K562 (cell line): ENCODE measurements around the gene UGT2A3. TPM values are rescaled to one million over a fixed set of nuclear protein-coding genes. Genes with fewer than 3 reads are reported as not detected.

ENCODE experiments used
- ATAC-seq: fragments of 200-7000 bp; cut with Tn5 transposase; 3 replicates; pipeline ENCODE4 v1.9.1; 2020; ENCODE audit warnings: moderate library complexity
- BruUV-seq: library from RNA; stranded (reverse); fragments of 400-500 nt; replicated peaks from 2 replicates; lab custom pipeline; 2021; lab: Mats Ljungman, UMichigan
- CTCF ChIA-PET: fragments of 300-600 bp; formaldehyde crosslinking; extraction: SDS; loops from one replicate; lab custom pipeline; 2021; ENCODE audit warnings: low intra/inter-chr PET ratio; lab: Yijun Ruan, JAX
- POLR2A ChIA-PET: fragments of 300-600, 350-650 bp; sonication (Branson Sonifier 250); formaldehyde crosslinking; extraction: SDS; loops from one replicate; lab custom pipeline; 2021; ENCODE audit warnings: antibody characterized with exemption, inconsistent platforms; lab: Yijun Ruan, JAX
- DNase-seq, 4 experiments: peaks; one replicate each; pipeline versions ENCODE4 v3.0.0 to v3.0.0-alpha.2; 2011 to 2018; ENCODE audit warnings: low spot score in 3 of 4, mixed read lengths in 3 of 4; ENCODE audit errors: extremely low read depth in 1 of 4
- FAIRE-seq: peaks from 2 replicates; lab custom pipeline; 2011; peaks lifted over from hg19 to GRCh38; lab: Jason Lieb, UNC
- H2AFZ ChIP-seq: 2 replicates; pipeline ENCODE4 v1.6.0; 2011; ENCODE audit warnings: low read depth, low read length, control low read depth, inconsistent platforms
- H3K27ac ChIP-seq: fragments of 200-600 bp; 3 replicates; pipeline ENCODE4 v1.8.0; 2011; ENCODE audit warnings: low read depth, mild to moderate bottlenecking, control low read depth, inconsistent platforms, low read length, moderate library complexity, mixed read lengths; ENCODE audit errors: extremely low read depth
- H3K27me3 ChIP-seq, 2 experiments: fragments of 300-600 bp in 1 of 2; 2 replicates in 1 of 2; 3 replicates in 1 of 2; pipeline versions ENCODE4 v1.6.0 to v1.8.0; 2011; ENCODE audit warnings: inconsistent platforms in 2 of 2, low read length in 2 of 2, mild to moderate bottlenecking in 1 of 2, mixed read lengths in 1 of 2, moderate library complexity in 1 of 2; ENCODE audit not compliant: control insufficient read depth in 2 of 2, insufficient read depth in 2 of 2
- H3K36me3 ChIP-seq: fragments of 300-600 bp; 3 replicates; pipeline ENCODE4 v1.8.0; 2011; ENCODE audit warnings: mild to moderate bottlenecking, low read length, inconsistent platforms; ENCODE audit not compliant: control insufficient read depth, insufficient read depth
- H3K4me1 ChIP-seq, 2 experiments: fragments of 200-600 bp in 1 of 2; replicated peaks in 1 of 2; 2 replicates in 1 of 2; 3 replicates in 1 of 2; pipeline versions ENCODE4 v1.5.1 to v1.8.0; 2011; ENCODE audit warnings: inconsistent platforms in 2 of 2, low read length in 2 of 2, mild to moderate bottlenecking in 1 of 2, mixed read lengths in 1 of 2, moderate library complexity in 1 of 2; ENCODE audit not compliant: control insufficient read depth in 2 of 2, insufficient read depth in 2 of 2
- H3K4me2 ChIP-seq: 2 replicates; pipeline ENCODE4 v1.6.1; 2011; ENCODE audit warnings: low read length, control low read depth, inconsistent platforms, mixed read lengths; ENCODE audit not compliant: insufficient read depth
- H3K4me3 ChIP-seq: fragments of 200-600 bp; sonication (generic), shearing (Covaris generic); 2 replicates; pipeline ENCODE4 v1.5.1; 2016; ENCODE audit warnings: control low read depth, inconsistent platforms
- H3K79me2 ChIP-seq: fragments of 200-600 bp; 3 replicates; pipeline ENCODE4 v1.8.0; 2011; ENCODE audit warnings: low read length, inconsistent platforms; ENCODE audit not compliant: control insufficient read depth, insufficient read depth
- H3K9ac ChIP-seq, 2 experiments: 2 replicates each; pipeline versions ENCODE4 v1.6.0 to v1.6.1; 2011; ENCODE audit warnings: low read depth in 2 of 2, low read length in 2 of 2, control low read depth in 1 of 2, inconsistent platforms in 1 of 2, mild to moderate bottlenecking in 1 of 2, mixed read lengths in 1 of 2; ENCODE audit not compliant: insufficient read depth in 1 of 2
- H3K9me1 ChIP-seq: one replicate; pipeline ENCODE4 v1.6.0; 2011; ENCODE audit warnings: inconsistent platforms, mild to moderate bottlenecking, low read length, moderate library complexity; ENCODE audit not compliant: control insufficient read depth, insufficient read depth
- H3K9me3 ChIP-seq: replicated peaks from 2 replicates; pipeline ENCODE4 v1.5.1; 2011; ENCODE audit warnings: low read depth, low read length, inconsistent platforms; ENCODE audit not compliant: control insufficient read depth, insufficient read depth
- H4K20me1 ChIP-seq: replicated peaks from 2 replicates; pipeline ENCODE4 v1.6.1; 2011; ENCODE audit warnings: low read length, inconsistent platforms, mixed read lengths; ENCODE audit not compliant: control insufficient read depth, insufficient read depth
- BDP1 ChIP-seq: IDR thresholded peaks from 3 replicates; pipeline ENCODE4 v1.6.1; 2011; ENCODE audit not compliant: insufficient read length, insufficient read depth
- CBX3 ChIP-seq, 2 experiments: IDR thresholded peaks; 1 replicate in 1 of 2; 2 replicates in 1 of 2; pipeline ENCODE4 v1.6.1; 2012; ENCODE audit warnings: inconsistent platforms in 2 of 2, low read length in 2 of 2, borderline replicate concordance in 1 of 2, control low read depth in 1 of 2
- HDAC1 ChIP-seq, 2 experiments: fragments of 450-650 bp; IDR thresholded peaks; 2 replicates each; pipeline ENCODE4 v1.6.1; 2016 to 2017; ENCODE audit warnings: inconsistent platforms in 1 of 2, mild to moderate bottlenecking in 1 of 2, moderate library complexity in 1 of 2
- KDM2B ChIP-seq: fragments of 250-450 bp; sonication (Bioruptor Pico); IDR thresholded peaks from 2 replicates; pipeline ENCODE4 v1.8.0; 2021; ENCODE audit warnings: mild to moderate bottlenecking, moderate library complexity
- KHSRP ChIP-seq: fragments of 450-650 bp; IDR thresholded peaks from 2 replicates; pipeline ENCODE4 v1.6.1; 2017
- MYNN ChIP-seq, 2 experiments: sonication (generic); formaldehyde crosslinking in 1 of 2; IDR thresholded peaks; 2 replicates each; pipeline versions ENCODE4 v1.5.0 to v1.6.1; 2016 to 2020; ENCODE audit warnings: antibody characterized with exemption in 1 of 2, missing genetic modification reagents in 1 of 2
- NFYB ChIP-seq: IDR thresholded peaks from 2 replicates; pipeline ENCODE4 v1.6.1; 2011; ENCODE audit warnings: mild to moderate bottlenecking, moderate library complexity; ENCODE audit not compliant: insufficient read length; ENCODE audit errors: extremely low read depth
- NR0B1 ChIP-seq: fragments of 450-650 bp; IDR thresholded peaks from one replicate; pipeline ENCODE4 v1.6.1; 2018; ENCODE audit warnings: mild to moderate bottlenecking, moderate library complexity; ENCODE audit not compliant: partially characterized antibody
- RB1 ChIP-seq: fragments of 450-650 bp; IDR thresholded peaks from 2 replicates; pipeline ENCODE4 v1.6.1; 2017; ENCODE audit warnings: low read depth, mild to moderate bottlenecking
- RBM25 ChIP-seq: fragments of 200-400 bp; formaldehyde crosslinking; IDR thresholded peaks from 2 replicates; pipeline ENCODE4 v1.6.1; 2018; ENCODE audit warnings: low read length, low read depth, moderate library complexity; ENCODE audit not compliant: severe bottlenecking
- RBM39 ChIP-seq: fragments of 200-400 bp; formaldehyde crosslinking; optimal IDR thresholded peaks from 2 replicates; pipeline ENCODE3; 2018; ENCODE audit warnings: low read depth, low read length
- RHOXF2B ChIP-seq: fragments of 250-450 bp; sonication (Bioruptor Pico); conservative IDR thresholded peaks from 2 replicates; pipeline ENCODE4 v1.5.1; 2021
- SMAD1 ChIP-seq: fragments of 150-350 bp; IDR thresholded peaks from 2 replicates; pipeline ENCODE4 v1.6.1; 2014; ENCODE audit warnings: low read length, low read depth; ENCODE audit not compliant: partially characterized antibody
- SRSF3 ChIP-seq: fragments of 200-400 bp; formaldehyde crosslinking; IDR thresholded peaks from 2 replicates; pipeline ENCODE4 v1.6.1; 2016; ENCODE audit warnings: mild to moderate bottlenecking, low read length, moderate library complexity; ENCODE audit not compliant: insufficient read depth
- WHSC1 ChIP-seq: IDR thresholded peaks from one replicate; pipeline ENCODE4 v1.6.1; 2012; ENCODE audit warnings: low read length, control low read depth, inconsistent platforms
- ZNF79 ChIP-seq: fragments of 250-450 bp; sonication (Bioruptor Pico); IDR thresholded peaks from 2 replicates; pipeline ENCODE4 v1.4.0; 2020; ENCODE audit warnings: low read depth, mild to moderate bottlenecking, moderate library complexity
- WGBS: fragments of 100-300 bp; shearing (Covaris generic); methylation state at CpG from one replicate; pipeline ENCODE4 v1.1.6; 2016; ENCODE audit warnings: low coverage, mixed read lengths; ENCODE audit not compliant: insufficient coverage; ENCODE audit errors: missing lambda C conversion rate; 5-methylcytosine and 5-hydroxymethylcytosine counted together
- in situ Hi-C: fragments of 300-500 bp; cut with MboI; formaldehyde crosslinking; loops from 4 replicates; pipeline ENCODE4 v1.15.0; 2018; ENCODE audit warnings: inconsistent platforms, mixed read lengths
- intact Hi-C: fragments of 100-400 bp; cut with micrococcal nuclease; formaldehyde crosslinking; loops from 2 replicates; pipeline ENCODE4 v1.14.2; 2022
- polyA plus RNA-seq, 8 experiments: library from polyadenylated mRNA; depleted of rRNA in 4 of 8; stranded (reverse) in 5 of 8; unstranded in 3 of 8; fragments of >200 nt; fragmentation: Nextera tagmentation in 2 of 8; fragmentation: Illumina TruSeq in 1 of 8; extraction: Ambion mirVana in 2 of 8; extraction: Trizol in 1 of 8; gene quantifications; 2 replicates each; pipeline versions ENCODE4 v1.2.1 to v1.2.3, GENCODE V29; 2011 to 2014; ENCODE audit warnings: inconsistent platforms in 1 of 8, missing spikeins in 1 of 8
- total RNA-seq, 7 experiments: library from RNA; depleted of rRNA in 6 of 7; stranded (reverse); fragments of >200 nt in 6 of 7; fragmentation: Illumina TruSeq in 2 of 7; extraction: Trizol in 2 of 7; gene quantifications; 2 replicates each; pipeline versions ENCODE4 v1.2.1 to v1.2.3, GENCODE V29; 2011 to 2021; ENCODE audit warnings: low replicate concordance in 1 of 7
- TF ChIP-seq, protein P1 (sequence below), 2 experiments: fragments of 450-650 bp in 1 of 2; IDR thresholded peaks; 2 replicates each; pipeline ENCODE4 v1.6.1; 2011 to 2017; ENCODE audit warnings: low read depth in 2 of 2, antibody characterized with exemption in 1 of 2, borderline replicate concordance in 1 of 2, low read length in 1 of 2, mild to moderate bottlenecking in 1 of 2, mixed read lengths in 1 of 2; ENCODE audit not compliant: control insufficient read depth in 1 of 2

Gene UGT2A3
- total and polyA plus RNA-seq, 9 of the 15 experiments (the other 6 are each of a cell fraction or from before 2014, with no cell fraction given): not detected

DNA sequence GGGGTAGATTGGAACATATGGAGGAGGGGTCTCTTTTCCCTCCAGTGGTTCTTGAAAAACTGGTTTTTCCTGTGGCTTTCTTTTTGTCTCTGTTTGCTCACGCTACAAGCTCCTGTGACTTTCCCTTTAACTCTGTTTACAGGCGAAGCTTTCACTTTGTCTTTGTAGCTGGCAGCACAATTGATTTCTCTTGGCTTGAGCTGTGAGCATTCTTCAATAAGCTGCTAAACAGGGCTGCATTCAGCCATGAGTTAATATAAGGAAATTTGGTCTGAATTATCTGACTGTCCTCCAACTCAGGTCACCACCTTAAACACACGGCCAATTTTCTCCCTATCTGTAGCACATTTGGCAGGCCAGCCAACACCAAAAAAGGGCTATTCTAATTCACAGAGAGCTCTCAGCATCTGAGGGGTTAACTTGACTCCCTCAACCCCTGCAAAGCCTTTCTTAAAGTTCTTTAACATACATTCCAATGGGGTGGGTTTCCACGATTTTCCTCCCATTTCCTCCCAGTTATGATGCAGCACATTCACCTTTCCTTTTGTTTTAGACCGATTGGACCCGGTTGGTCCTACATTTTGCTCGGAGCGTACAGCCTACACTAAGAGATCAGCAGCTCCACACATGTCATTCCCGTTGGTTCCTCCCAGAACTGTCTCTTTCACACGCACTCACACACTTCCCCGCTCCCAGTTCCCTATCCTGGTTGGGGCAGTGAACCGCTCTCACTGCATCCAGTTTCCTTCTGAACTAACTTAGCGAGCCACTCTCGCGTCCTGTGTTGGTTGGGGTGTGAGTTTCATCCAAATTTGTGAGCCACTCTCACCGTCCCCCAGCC lies 45.4 kb downstream of the UGT2A3 start (continued):
- TF ChIP-seq RB1: no peak

DNA sequence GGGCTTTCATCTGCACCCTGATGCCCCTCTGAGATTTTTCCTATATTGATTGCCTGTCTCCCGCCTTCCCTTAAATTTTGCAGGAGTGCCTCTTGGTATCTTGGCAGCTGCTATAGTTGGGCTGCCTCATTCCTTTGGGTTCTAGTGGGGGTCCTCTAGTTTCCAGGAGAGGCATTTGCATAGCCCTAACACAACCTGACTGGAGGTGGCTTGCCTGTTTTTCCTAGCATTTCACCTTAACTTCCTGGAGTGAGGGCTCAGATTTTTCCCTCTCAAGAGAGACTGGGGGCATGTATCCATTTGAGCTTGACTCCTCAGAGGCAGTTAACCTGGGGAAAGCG lies 46.0 kb downstream of the UGT2A3 start:
- no peak overlapping the region for H3K4me3 ChIP-seq
- no TSS peak for BruUV-seq
- no peaks in the 10 kb centered on the region; a peak in 1 of 5 replicates for H3K4me1 ChIP-seq
- H3K36me3 ChIP-seq: no peaks in the 10 kb centered on the region
- TF ChIP-seq NFYB: no peak
- no peak for TF ChIP-seq WHSC1
- TF ChIP-seq HDAC1 (IDR thresholded peaks at IDR 0.05): no peak
- TF ChIP-seq KDM2B (CRISPR knock-in tag): no peak
- no peak for TF ChIP-seq CBX3 (IDR thresholded peaks at IDR 0.05; ENCODE audit: borderline replicate concordance in 1 of 2, low read length in 2 of 2)
- TF ChIP-seq, protein P1, sequence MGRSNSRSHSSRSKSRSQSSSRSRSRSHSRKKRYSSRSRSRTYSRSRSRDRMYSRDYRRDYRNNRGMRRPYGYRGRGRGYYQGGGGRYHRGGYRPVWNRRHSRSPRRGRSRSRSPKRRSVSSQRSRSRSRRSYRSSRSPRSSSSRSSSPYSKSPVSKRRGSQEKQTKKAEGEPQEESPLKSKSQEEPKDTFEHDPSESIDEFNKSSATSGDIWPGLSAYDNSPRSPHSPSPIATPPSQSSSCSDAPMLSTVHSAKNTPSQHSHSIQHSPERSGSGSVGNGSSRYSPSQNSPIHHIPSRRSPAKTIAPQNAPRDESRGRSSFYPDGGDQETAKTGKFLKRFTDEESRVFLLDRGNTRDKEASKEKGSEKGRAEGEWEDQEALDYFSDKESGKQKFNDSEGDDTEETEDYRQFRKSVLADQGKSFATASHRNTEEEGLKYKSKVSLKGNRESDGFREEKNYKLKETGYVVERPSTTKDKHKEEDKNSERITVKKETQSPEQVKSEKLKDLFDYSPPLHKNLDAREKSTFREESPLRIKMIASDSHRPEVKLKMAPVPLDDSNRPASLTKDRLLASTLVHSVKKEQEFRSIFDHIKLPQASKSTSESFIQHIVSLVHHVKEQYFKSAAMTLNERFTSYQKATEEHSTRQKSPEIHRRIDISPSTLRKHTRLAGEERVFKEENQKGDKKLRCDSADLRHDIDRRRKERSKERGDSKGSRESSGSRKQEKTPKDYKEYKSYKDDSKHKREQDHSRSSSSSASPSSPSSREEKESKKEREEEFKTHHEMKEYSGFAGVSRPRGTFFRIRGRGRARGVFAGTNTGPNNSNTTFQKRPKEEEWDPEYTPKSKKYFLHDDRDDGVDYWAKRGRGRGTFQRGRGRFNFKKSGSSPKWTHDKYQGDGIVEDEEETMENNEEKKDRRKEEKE (IDR thresholded peaks at IDR 0.05; ENCODE audit: borderline replicate concordance in 1 of 2, control insufficient read depth in 1 of 2, low read depth in 2 of 2, low read length in 1 of 2): no peak
- TF ChIP-seq RBM39: no peak
- TF ChIP-seq SRSF3: no peak
- TF ChIP-seq KHSRP: no peak
- no peak for TF ChIP-seq MYNN (IDR thresholded peaks at IDR 0.05)
- no peak for TF ChIP-seq MYNN (CRISPR knock-in tag; IDR thresholded peaks at IDR 0.05)
- TF ChIP-seq RHOXF2B (CRISPR knock-in tag): no peak
- no peak for TF ChIP-seq SMAD1
- no peak for TF ChIP-seq BDP1
- TF ChIP-seq RBM25: no peak
- no peak for TF ChIP-seq ZNF79 (CRISPR knock-in tag)
- no peak for TF ChIP-seq NR0B1
- no peaks in the 10 kb centered on the region; the same call in 1 of the 2 replicates for H3K9me3 ChIP-seq
- WGBS: 0% methylated on average over 2 of the region's 2 CpGs
- in situ Hi-C loops (no loop called here), intact Hi-C loops (no loop called here)
- no peak overlapping the region for H3K4me2 ChIP-seq
- CTCF ChIA-PET: no interaction called here
- DNase-seq (no peak), ATAC-seq (no peak), FAIRE-seq (no peak)
- H3K9ac ChIP-seq: no peak overlapping the region
- no peak overlapping the region for H2AFZ ChIP-seq
- no peaks in the 10 kb centered on the region for H4K20me1 ChIP-seq
- H3K79me2 ChIP-seq: no peaks in the 10 kb centered on the region
- no peaks in the 10 kb centered on the region for H3K27me3 ChIP-seq
- H3K9me1 ChIP-seq: no peaks in the 10 kb centered on the region
- POLR2A ChIA-PET: no interaction called here
- H3K27ac ChIP-seq: no peak overlapping the region
